GM19452 (cell line): ENCODE measurements around the gene ANXA1.

ENCODE experiments used
- ATAC-seq: cut with Tn5 transposase; IDR thresholded peaks from one replicate; pipeline ENCODE4 v1.9.1; 2021; ENCODE audit not compliant: unreplicated experiment

ANXA1 gene

GRCh38 chr9:73202980-73203379 is 51.3 kb downstream of the ANXA1 start:
- no peak for ATAC-seq

DNA sequence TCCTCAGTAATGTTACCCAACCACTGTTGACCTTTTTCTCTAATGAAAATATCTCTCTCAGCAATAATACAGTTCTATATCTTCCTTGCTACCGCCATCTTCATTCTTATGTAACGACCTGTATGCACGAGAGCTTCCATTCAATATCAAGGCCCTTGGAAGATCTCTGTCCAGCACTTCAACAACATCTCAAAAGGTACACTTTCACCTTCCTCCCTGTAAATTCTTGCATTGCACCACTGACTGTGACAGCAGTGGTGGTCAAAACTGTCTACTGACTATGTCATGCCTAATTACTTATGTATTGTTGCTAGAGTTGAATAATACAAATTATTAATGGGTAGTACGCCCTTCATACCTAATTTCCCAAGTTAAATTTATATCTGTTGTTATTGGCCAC is 53.3 kb downstream of the ANXA1 start:
- ATAC-seq, result no peak

DNA sequence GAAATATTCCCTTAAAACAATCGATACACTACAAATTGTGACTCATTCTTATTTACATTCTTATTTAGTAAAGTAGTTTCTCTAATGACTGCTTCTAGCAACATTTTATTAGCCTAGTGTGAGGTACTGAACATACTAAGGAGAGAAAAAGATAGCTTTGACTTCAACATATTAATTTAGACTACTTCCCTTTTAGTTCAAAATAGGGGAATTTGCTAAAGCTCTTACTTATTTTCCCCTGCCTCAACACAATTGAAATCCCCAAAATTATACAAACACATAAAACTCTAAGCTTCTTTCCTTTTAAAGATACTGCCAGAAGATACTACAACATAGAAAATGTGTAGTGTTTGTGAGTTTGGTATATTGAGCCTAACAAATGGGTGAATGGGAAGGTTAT is 55.2 kb downstream of the ANXA1 start:
- ATAC-seq, result no peak

DNA sequence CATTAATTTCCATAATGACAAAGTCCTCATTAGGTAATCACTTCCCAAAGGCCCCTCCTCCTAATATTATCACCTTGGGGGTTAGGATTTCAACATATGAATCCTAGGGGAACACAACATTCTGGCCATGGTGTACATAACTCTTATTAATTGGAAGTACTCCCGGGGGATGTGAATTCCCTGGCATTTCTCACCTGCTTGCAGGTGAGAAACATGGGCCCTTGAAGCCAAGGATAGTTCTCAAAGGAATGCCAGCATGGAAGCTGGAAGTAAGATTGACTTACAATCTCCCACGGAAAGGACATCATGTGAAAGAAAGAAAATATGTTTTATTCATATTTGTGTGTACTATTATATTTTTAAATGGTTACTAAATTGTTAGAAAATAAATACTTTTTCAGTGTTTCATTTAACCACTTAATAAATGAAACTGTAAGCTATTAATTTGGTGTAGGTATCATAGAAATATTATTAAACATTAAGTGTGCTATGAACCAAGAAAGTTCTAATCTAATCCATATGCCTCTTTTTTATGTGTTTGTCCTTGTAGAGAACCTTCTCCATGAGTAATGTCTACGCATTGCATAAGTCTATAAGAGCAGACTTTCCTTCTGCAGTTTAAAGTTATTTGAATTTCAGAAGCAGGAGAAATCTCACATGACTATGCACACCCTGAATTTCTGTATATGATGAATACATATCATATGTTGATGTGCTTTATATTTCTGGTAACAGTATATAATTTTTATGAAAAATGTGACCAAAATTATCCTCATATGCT is 59.4 kb downstream of the ANXA1 start:
- ATAC-seq, result no peak

GRCh38 chr9:73213300-73213699 is 61.6 kb downstream of the ANXA1 start:
- ATAC-seq, result no peak

GRCh38 chr9:73215249-73215648 is 63.6 kb downstream of the ANXA1 start:
- no peak for ATAC-seq

GRCh38 chr9:73216100-73216499 is 64.4 kb downstream of the ANXA1 start:
- no peak for ATAC-seq
